ENCODE data around the gene RPRD1A.
"Not testable (repeated sequence)": the region's sequence is repeated elsewhere in the genome, so short reads cannot be mapped to it uniquely, and the experiment has no call there.

RPRD1A gene

DNA sequence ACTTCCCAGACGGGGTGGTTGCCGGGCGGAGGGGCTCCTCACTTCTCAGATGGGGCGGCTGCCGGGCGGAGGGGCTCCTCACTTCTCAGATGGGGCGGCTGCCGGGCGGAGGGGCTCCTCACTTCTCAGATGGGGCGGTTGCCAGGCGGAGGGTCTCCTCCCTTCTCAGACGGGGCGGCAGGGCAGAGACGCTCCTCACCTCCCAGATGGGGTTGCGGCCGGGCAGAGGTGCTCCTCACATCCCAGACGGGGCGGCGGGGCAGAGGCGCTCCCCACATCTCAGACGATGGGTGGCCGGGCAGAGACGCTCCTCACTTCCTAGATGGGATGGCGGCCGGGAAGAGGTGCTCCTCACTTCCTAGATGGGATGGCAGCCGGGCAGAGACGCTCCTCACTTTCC, 10.4 kb upstream of the RPRD1A start:
- not testable (repeated sequence) for DNase-seq (ENCODE audit: low spot score)

DNA sequence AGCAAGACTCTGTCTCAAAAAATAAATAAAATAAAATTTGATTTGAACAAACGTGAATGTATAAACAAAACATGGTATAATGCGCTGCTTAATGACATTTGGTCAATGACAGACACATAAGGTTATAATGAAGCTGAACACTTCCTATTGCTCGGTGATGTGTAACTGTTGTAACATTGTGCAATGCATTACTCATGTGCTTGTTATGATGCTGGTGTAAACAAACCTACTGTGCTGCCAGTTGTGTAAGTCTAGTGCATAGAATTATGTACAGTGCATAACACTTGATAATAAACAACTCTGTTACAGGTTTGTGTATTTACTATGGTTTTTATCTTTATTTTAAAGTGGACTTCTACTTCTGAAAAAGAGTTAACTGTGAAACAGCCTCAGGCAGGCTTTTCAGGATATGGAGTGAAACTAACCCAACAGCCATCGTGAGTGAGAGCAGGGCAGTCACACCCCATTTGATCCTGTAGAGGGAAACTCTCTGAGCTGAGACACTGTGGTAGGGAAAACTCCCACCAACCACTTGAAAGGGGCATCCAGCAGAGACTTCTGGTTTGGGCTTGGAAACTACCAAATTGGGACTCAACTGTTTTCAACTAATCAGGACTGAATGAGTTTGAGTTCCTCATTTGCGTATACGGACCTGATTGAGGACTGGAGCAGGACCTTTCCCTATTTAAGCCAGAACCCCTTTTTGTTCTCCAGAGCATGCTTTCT, 8.7 kb upstream of the RPRD1A start:
- no peak for DNase-seq (ENCODE audit: low spot score)

DNA sequence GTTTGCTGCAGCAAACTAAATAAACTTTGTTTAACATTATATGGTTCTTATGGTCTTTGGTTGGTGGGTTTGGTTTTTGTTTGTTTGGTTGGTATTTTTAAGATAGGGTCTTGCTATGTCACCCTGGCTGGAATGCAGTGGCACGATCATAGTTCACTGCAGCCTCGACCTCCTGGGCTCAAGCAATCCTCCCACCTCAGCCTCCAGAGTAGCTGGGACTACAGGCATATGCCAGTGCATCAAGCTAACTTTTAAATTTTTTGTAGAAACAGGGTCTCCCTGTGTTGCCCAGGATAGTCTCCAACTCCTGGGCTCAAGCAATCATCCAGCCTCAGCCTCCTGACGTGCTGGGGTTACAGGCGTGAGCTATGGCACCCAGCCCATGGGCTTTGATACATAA, 7.1 kb upstream of the RPRD1A start:
- no peak for DNase-seq (ENCODE audit: low spot score)

DNA sequence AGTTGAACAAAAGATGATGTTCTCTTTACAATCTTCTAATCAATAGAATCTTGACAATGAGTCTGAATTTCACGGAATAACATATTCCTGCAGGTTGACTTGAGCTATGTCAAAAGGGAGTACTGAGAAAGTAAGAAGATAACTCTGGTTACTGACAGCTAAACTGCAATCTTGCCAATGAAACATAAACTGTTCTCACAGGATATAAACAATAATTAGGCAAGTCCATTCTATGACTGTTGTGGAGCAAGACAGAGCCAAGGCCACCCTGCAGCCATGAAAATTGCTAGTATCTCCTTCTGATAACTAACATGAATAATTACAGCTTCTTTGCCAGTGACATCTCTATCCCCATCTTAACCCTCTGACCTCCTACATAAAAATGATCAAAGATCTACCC, 6.3 kb upstream of the RPRD1A start:
- DNase-seq (ENCODE audit: low spot score), result no peak

DNA sequence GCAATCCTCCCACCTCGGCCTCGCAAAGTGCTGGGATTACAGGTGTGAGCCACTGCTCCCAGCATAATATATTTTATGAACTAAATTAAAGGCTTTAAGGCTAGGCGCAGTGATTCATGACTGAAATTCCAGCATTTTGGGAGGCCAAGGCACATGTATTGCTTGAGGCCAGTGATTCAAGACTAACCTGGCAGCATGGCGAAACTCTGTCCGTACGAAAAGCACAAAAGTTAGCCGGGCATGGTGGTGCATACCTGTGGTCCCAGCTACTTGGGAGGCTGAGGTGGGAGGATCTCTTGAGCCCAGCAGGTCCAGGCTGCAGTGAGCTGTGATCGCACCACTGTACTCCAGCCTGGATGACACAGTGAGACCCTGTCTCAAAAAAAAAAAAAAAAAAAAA, 5.0 kb upstream of the RPRD1A start:
- not testable (repeated sequence) for DNase-seq (ENCODE audit: low spot score)

DNA sequence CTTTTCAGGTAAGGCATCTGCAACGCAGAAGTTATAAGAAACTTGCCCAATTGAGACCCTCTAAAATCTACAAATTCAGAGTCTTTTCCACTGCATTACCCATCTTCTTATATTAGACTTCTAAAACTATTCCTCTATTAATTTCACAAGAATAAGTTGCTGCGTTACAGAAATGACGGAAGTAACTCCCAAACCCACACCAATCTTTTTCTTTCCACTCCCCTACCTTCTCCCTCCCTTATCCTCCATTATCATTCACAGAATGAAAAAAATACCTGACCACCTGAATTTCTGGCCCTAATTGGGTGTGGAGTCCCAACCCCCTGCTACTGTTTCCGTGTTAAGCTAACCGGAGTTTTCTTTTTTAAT, 689 bp downstream of the RPRD1A start:
- no peak for DNase-seq (ENCODE audit: low spot score)

DNA sequence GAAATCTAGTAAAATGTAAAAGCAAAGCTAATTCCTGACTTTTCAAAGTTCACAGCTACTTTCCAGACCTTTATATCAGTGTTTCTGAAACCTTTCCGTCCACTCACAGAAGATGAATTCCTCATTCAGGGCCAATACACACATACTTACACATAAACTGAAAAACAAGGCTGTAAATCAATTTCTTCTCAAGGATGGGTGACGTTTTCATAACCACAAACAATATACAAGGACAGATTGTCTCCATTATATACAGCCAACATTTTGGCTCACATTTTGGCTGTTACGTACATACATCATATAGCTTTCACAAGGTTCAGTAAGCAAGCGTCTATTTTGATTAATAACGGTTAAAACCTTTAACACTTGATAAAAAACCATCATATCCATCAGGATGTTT, 1.4 kb downstream of the RPRD1A start:
- DNase-seq (ENCODE audit: low spot score), result no peak

DNA sequence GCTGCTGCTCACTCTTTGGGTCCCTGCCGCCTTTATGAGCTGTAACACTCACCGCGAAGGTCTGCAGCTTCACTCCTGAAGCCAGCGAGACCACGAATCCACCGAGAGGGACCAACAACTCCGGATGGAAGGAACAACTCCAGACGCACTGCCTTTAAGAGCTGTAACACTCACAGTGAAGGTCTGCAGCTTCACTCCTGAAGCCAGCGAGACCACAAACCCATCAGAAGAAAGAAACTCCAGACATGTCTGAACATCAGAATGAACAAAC, 2.6 kb downstream of the RPRD1A start:
- not testable (repeated sequence) for DNase-seq (ENCODE audit: low spot score)

DNA sequence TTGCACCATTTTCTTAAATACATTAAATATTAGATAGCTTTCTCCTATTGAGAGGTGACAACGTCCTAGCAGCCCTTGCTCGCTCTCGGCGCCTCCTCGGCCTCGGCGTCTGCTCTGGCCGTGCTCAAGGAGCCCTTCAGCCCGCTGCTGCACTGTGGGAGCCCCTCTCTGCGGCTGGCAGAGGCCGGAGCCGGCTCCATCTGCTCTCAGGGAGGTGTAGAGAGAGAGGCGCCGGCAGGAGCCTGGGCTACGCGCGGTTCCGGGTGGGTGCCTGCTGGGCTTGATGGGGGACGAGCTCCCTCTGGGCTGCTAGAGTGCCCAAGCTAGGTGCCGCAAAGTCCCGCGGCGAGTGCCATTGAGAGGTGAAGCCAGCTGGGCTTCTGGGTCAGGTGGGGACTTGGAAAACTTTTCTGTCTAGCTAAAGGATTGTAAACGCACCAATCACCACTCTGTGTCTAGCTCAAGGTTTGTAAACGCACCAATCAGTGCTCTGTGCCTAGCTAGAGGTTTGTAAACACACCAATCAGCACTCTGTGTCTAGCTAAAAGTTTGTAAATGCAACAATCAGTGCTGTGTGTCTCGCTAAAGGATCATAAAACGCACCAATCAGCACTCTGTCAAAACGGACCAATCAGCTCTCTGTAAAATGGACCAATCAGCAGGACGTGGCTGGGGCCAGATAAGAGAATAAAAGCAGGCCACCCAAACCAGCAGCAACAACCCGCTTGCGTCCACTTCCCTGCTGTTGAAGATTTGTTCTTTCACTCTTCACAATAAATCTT, 3.1 kb downstream of the RPRD1A start:
- DNase-seq (ENCODE audit: low spot score), result no peak

DNA sequence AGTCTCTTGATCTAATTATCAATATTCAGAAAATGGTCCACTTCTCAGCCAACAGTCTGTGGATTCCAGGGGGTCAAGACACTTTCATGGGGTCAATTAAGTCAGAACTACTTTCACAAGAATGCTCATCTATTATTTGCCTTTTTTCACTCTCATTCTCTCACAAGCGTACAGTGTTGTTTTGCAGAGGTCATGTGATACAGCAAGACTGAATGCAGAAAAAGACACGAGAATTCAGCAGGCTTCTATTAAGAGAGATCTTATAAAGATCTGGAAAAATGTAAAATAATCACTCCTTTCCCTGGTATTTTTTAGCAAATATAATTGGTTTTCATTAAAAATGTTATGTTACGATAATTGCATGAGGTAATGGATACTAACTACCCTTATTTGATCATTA, 8.7 kb downstream of the RPRD1A start:
- DNase-seq (ENCODE audit: low spot score), result no peak

DNA sequence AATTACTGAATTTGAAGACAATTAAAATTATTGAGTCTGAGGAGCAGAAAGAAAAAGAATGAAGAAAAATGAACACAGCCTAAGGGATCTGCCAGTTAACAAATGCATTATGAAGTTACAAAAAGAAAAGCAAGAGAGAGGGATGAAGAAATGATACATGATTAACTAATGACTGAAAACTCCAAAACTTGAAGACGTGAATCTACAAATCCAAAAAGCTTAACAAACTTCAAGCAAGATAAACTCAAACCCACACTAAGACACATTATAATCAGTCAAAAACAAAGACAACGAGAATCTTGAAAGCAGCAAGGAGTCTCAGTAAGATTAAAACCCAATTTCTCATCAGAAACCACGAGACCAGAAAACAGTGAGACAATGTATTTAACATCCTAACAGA, 15.6 kb downstream of the RPRD1A start:
- DNase-seq (ENCODE audit: low spot score), result no peak

DNA sequence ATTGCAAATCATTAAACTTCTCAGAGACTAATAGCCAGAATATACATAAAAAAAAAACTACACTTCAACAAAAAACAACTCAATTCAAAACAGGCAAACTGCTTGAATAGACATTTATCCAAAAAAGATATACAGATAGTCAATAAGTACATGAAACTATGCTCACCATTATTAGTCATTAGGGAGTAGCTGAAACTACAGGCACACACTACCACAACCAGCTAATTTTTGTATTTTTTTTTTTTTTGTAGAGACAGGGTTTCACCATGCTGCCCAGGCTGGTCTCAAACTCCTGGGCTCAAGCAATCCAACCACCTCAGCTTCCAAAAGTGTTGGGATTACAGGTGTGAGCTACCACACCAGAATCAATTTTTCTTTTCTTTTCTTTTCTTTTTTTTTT, 16.9 kb downstream of the RPRD1A start:
- DNase-seq (ENCODE audit: low spot score), result no peak

DNA sequence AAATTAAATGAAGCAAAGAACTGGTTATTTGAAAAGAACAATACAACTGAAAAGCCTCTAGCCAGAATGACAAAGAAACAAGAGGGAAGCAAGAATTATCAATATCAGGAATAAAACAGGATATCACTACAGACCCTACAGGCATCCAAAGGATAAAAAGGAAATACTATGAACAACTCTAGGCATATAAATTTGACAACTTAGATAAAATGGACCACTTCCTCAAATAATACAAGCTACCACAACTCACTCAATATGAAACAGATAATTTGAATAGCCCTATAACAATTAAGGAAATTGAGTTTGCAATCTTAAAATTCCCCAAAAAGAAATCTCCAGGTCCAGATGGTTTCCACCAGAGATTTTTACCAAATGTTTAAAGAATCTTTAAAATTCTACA, 19.8 kb downstream of the RPRD1A start:
- DNase-seq (ENCODE audit: low spot score), result no peak

DNA sequence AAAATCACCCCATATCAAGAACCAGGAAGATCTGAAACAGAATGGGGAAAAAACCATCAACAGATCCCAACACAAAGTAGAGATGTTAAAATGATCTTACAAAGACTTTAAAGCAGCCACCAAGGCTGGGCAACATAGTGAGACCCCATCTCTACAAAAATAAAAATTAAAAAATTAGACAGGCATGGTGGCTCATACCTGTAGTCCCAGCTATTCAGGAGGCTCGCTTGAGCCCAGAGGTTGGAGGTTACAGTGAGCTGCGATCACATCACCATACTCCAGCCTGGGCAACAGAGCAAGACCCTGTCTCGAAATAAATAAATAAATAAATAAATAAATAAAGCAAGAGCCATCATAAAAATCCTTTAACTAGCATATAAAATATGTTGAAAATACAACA, 20.5 kb downstream of the RPRD1A start:
- DNase-seq (ENCODE audit: low spot score), result no peak

DNA sequence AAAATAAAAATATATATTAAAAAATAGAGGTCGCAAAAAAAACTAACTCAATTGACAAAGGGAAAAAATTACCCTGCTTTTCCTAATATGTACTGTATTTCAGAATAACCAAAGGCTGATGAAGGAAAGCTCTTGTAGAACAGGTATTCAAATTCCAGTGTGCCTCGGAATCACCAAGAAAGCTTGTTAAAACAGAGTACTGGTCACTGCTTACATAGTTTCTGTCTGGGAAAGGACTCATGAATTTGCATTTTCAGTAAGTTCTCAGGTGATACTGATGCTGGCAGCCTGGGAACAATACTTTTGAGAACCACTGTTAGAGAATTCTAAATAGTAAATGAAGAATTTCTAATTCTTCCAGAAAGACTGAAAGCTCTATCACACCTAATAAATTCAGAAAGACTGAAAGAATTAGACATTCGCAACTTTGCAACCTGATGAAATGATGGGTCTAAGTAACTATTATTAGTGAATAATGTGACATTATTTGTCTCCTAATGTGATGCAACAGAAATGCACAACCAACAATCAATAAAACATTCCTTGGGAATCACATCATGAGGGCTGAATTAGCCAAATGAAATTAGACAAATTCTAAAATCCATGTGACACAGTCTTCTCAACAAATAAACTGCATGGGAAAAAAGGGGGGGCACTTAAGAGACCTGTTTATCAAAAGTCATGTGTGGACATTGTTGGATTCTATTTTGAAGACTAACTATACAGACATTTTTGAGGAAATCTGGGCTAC, 21.9 kb downstream of the RPRD1A start:
- DNase-seq (ENCODE audit: low spot score), result no peak

DNA sequence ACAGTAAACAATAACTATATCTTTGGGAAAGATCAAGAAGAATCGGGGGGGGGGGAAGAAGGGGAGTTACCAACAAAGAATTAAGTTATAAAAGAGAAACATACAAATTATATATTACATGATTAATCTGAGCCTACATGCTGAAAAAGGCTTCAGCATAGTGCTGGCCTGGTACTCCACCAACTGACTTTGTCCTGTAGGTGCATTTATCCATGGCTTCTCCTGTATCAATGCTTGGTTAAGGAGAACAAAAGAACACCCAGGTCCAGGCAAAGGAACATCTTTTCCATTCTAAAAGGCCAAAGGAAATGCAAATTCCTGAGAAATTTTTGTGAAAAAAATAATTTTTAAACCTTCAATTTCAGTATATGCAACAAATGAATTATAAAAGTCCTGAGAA, 24.2 kb downstream of the RPRD1A start:
- DNase-seq (ENCODE audit: low spot score), result no peak

DNA sequence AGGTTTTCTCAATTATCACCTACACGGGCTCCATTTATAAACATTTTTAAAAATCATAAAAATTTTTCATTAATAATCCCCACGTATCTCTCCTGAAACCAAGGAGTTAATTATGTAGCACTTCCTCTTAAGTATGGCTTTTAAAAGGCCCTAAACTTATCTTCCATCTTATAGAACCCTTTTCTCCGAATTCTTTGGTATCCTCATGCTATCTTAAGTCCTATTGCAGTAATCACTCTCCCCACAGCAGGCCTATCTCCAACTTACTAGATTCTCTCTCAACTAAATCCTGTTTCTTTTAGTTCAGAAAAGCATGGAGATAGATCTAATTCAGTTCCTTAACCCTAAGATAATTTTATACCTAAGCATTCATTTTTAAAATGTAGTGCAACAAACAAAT, 26.2 kb downstream of the RPRD1A start:
- DNase-seq (ENCODE audit: low spot score), result no peak

DNA sequence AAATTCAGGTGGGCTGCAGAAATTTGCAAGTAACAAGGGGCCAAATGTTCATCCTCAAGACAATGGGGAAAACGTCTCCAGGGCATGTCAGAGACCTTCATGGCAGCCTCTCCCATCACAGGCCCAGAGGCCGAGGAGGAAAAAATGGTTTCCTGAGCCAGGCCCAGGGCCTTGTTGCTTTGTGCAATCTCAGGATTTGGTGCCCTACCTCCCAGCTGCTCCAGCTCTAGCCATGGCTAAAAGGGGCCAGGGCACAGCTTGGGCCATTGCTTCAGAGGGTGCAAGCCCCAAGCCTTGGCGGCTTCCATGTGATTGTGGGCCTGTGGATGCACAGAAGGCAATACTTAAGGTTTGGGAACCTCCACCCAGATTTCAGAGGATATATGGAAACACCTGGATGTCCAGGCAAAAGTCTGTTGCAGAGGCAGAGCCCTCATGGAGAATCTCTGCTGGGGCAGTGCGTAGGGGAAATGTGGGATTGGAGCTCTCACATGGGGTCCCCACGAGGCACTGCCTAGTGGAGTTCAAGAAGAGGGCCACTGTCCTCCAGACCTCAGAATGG, 29.2 kb downstream of the RPRD1A start:
- no peak for DNase-seq (ENCODE audit: low spot score)

DNA sequence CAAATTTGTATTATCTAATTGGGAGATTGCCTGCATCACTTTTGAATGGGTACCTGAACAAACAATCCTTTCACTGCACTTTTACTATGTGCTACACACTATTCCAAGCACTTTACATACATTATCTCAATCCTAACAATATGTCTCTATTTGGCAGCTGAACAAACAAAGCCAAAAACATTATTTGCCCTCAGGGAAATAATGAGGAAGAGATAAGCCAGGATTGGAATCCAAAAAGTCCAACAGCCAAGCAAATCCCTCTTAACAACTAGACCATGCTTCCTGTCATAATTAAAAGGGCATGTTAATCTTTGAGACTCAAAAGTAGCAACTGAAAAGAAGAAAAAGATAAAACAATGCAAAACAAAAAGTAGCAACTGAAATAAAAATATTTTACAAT, 32.1 kb downstream of the RPRD1A start:
- DNase-seq (ENCODE audit: low spot score), result peak; percentile 30

DNA sequence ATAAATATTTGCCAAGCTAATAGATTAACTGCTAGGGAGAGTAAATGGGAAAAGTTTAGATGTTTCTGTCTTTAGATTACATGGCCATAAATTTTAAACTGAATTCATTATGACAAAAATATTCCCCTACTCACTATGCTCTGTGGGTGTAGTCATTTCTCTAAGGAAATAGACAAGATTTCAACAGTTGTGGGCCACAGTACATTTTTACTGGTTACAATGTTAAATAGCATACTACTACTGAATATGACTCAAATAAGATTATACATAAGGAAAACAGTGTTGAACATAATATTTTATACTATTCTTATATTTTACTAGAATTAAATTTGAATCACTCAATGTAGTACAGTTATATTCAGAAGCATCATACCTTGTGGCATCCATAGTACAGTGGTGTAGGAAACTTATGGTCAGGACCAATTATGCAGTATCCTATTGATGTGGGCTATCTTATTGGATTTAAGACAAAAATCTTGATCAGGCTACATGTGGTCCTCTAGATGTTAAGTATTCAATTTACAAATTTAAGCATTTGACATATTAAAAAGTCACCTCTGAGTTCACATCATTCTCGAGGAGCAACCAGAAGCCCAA, 33.0 kb downstream of the RPRD1A start:
- no peak for DNase-seq (ENCODE audit: low spot score)

DNA sequence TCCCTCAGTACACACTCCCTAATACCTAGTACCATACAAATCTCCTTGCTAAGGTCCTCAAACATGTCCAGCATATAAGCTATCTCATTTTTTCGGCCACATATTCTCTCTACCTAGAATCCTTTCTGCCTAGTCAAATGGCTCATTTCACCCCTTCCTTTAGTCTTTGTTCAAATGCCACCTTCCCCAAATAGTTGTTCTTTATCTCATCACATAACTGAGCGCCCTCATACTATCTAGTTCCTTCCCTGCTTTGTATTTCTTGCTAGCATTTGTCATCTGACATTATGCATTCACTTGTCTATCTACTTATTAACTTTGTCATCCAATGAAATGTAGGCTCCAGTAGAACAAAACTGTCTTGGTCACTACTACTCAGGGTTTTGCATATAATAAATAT, 35.5 kb downstream of the RPRD1A start:
- no peak for DNase-seq (ENCODE audit: low spot score)

DNA sequence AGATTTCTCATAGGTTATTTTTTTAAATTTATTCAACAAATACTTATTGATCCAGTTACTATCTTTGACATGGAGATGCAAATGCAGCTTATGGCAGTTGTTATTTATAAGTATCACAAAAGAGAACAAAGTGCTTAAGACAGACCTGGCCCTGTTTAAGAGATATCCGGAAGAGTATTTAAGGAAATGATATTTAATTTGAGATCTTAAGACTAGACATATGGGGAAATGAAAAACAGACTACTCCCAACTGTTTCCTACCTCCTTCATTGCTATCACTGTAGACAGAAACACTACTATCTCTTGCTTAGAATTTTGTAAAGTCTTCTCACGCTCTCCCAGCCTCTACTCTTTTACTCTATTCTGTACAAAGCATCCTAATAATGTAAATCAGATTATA, 36.0 kb downstream of the RPRD1A start:
- DNase-seq (ENCODE audit: low spot score), result no peak

DNA sequence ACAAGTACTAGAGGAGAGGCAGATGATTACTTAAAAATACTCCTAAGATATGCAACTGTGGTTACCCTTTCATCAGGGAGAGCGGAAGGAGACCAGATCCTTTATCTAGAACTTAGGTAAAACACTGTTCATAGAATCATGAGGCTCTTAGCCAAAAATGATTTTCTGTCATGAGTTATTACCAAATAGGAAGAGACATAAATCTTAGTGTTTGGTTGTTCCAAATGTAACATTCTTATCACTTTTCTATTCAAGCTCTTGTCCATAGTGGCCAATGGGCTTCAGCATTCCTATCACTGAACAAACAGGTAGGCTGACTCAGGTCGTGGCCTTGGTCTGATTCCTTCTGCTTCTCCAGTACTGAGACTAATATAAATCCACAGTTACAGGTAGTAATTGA, 38.5 kb downstream of the RPRD1A start:
- no peak for DNase-seq (ENCODE audit: low spot score)

Measured in D341Med (cell line).